Measurements from ENCODE around the gene ACER3. TPM values are rescaled to one million over a fixed set of nuclear protein-coding genes. Genes with fewer than 3 reads are reported as not detected.

The ACER3 gene
- total RNA-seq, 6 donors from 2014 or later = 10.5 to 46.7 (median 17.1) TPM

GRCh38 chr11:76872959-76873827 lies 12.5 kb downstream of the ACER3 start:
- peaks cover 0 to 6% (median 2%) of the 10 kb centered on the region in 4 donors for H3K36me3 ChIP-seq
- no peaks in the 10 kb centered on the region for H3K9me3 ChIP-seq
- TF ChIP-seq EP300 (IDR thresholded peaks at IDR 0.05) (no peak), POLR2AphosphoS5 (IDR thresholded peaks at IDR 0.05) (no peak), CTCF (IDR thresholded peaks at IDR 0.05) (no peak), POLR2A (IDR thresholded peaks at IDR 0.05) (no peak)
- no peak overlapping the region for H3K27ac ChIP-seq
- peaks cover 0 to 4% (median 0%) of the 10 kb centered on the region in 4 donors for H3K4me1 ChIP-seq
- ATAC-seq (ENCODE audit: low FRiP score in 2 of 2) (no peak), DNase-seq (no peak)
- no peaks in the 10 kb centered on the region for H3K27me3 ChIP-seq
- no peak overlapping the region for H3K4me3 ChIP-seq
- WGBS, 2 donors = 76 to 95% methylated on average over 6 of the region's 6 CpGs

GRCh38 chr11:76878014-76878413 lies 17.3 kb downstream of the ACER3 start:
- Histone ChIP-seq H3K27me3 (no peaks in the 10 kb centered on the region), H3K27ac (no peak overlapping the region), H3K4me3 (no peak overlapping the region), H3K9me3 (no peaks in the 10 kb centered on the region), H3K36me3 (no peaks in the 10 kb centered on the region), H3K4me1 (peaks cover 0 to 3% (median 0%) of the 10 kb centered on the region in 4 donors)
- TF ChIP-seq CTCF (IDR thresholded peaks at IDR 0.05) = no peak
- no peak for TF ChIP-seq POLR2AphosphoS5 (IDR thresholded peaks at IDR 0.05)
- no peak for TF ChIP-seq EP300 (IDR thresholded peaks at IDR 0.05)
- TF ChIP-seq POLR2A (IDR thresholded peaks at IDR 0.05) = no peak
- WGBS, 2 donors = 86 to 91% methylated on average over 2 of the region's 2 CpGs
- ATAC-seq (ENCODE audit: low FRiP score in 2 of 2) (no peak), DNase-seq (no peak)

GRCh38 chr11:76880314-76880713 lies 19.6 kb downstream of the ACER3 start:
- WGBS, 2 donors = 83 to 85% methylated on average over 2 of the region's 2 CpGs
- DNase-seq (no peak), ATAC-seq (ENCODE audit: low FRiP score in 2 of 2) (no peak)
- H3K9me3 ChIP-seq = no peaks in the 10 kb centered on the region
- no peak overlapping the region for H3K4me3 ChIP-seq
- H3K36me3 ChIP-seq = no peaks in the 10 kb centered on the region
- peaks cover 7 to 17% (median 9%) of the 10 kb centered on the region in 4 donors for H3K4me1 ChIP-seq
- no peak overlapping the region for H3K27ac ChIP-seq
- TF ChIP-seq POLR2A (IDR thresholded peaks at IDR 0.05) (no peak), EP300 (IDR thresholded peaks at IDR 0.05) (no peak)
- H3K27me3 ChIP-seq = no peaks in the 10 kb centered on the region

- no peaks in the 10 kb centered on the region for H3K27me3 ChIP-seq
- TF ChIP-seq POLR2AphosphoS5 (IDR thresholded peaks at IDR 0.05) (no peak), CTCF (IDR thresholded peaks at IDR 0.05) (no peak), EP300 (IDR thresholded peaks at IDR 0.05) (no peak), POLR2A (IDR thresholded peaks at IDR 0.05) (no peak)
- no peak overlapping the region for H3K27ac ChIP-seq
- H3K4me3 ChIP-seq = no peak overlapping the region
- 94 to 96% methylated on average over 4 of the region's 4 CpGs for WGBS, 2 donors
- peaks cover 13 to 23% (median 13%) of the 10 kb centered on the region in 4 donors for H3K4me1 ChIP-seq
- no peak for DNase-seq
- H3K9me3 ChIP-seq = no peaks in the 10 kb centered on the region
- H3K36me3 ChIP-seq = no peaks in the 10 kb centered on the region
- no peak for ATAC-seq (ENCODE audit: low FRiP score in 2 of 2)
Observed at GRCh38 chr11:76880956-76881355, 20.2 kb downstream of the ACER3 start.

GRCh38 chr11:76885390-76886097 lies 24.8 kb downstream of the ACER3 start:
- ATAC-seq (ENCODE audit: low FRiP score in 2 of 2) (peak; percentile 19 to 56), DNase-seq (peak in 1 of 2 donors; percentile 33)
- TF ChIP-seq POLR2AphosphoS5 (IDR thresholded peaks at IDR 0.05) (peak; percentile 26 to 49), POLR2A (IDR thresholded peaks at IDR 0.05) (no peak), EP300 (IDR thresholded peaks at IDR 0.05) (no peak), CTCF (IDR thresholded peaks at IDR 0.05) (no peak)
- no peaks in the 10 kb centered on the region for H3K9me3 ChIP-seq
- 58 to 66% methylated on average over 9 of the region's 9 CpGs for WGBS, 2 donors
- H3K4me1 ChIP-seq = peaks cover 13 to 25% (median 14%) of the 10 kb centered on the region in 4 donors
- H3K27me3 ChIP-seq = no peaks in the 10 kb centered on the region
- H3K4me3 ChIP-seq = no peak overlapping the region
- H3K27ac ChIP-seq = no peak overlapping the region
- no peaks in the 10 kb centered on the region for H3K36me3 ChIP-seq

All from upper lobe of left lung (tissue), 6 donors.